Activated CD8-positive, alpha-beta T cell treated with anti-CD3 and anti-CD28 coated beads for 36 hours (primary cell): Measurements from ENCODE around the gene EXOC4. TPM values are rescaled to one million over a fixed set of nuclear protein-coding genes. Genes with fewer than 3 reads are reported as not detected.

Source experiments
- ATAC-seq: fragments of 200-7000 bp; cut with Tn5 transposase; one replicate; pipeline ENCODE4 v1.10.0; 2021; ENCODE audit warnings: mild to moderate bottlenecking, moderate library complexity
- CTCF ChIA-PET: fragments of 350-600 bp; sonication (Branson Sonifier 250); formaldehyde crosslinking; loops from one replicate; lab custom pipeline; 2021; ENCODE audit warnings: antibody characterized with exemption; lab: Charles Lee
- POLR2A ChIA-PET: fragments of 350-600 bp; sonication (Branson Sonifier 250); formaldehyde crosslinking; loops from one replicate; lab custom pipeline; 2021; ENCODE audit warnings: antibody characterized with exemption; lab: Charles Lee
- DNase-seq: peaks from one replicate; pipeline ENCODE4 v3.0.0-alpha.2; 2020
- H3K27ac Mint-ChIP-seq: one replicate; pipeline ENCODE4 v1.8.0; 2021; ENCODE audit warnings: mild to moderate bottlenecking, mixed read lengths
- H3K27me3 Mint-ChIP-seq: one replicate; pipeline ENCODE4 v1.8.0; 2021; ENCODE audit warnings: mixed read lengths
- H3K36me3 Mint-ChIP-seq: one replicate; pipeline ENCODE4 v1.8.0; 2021; ENCODE audit warnings: low read depth, mixed read lengths
- H3K4me1 Mint-ChIP-seq: one replicate; pipeline ENCODE4 v1.8.0; 2021; ENCODE audit warnings: low read depth, mixed read lengths
- H3K4me3 Mint-ChIP-seq: one replicate; pipeline ENCODE4 v1.8.0; 2021; ENCODE audit warnings: mild to moderate bottlenecking, moderate library complexity, mixed read lengths
- H3K9me3 Mint-ChIP-seq: one replicate; pipeline ENCODE4 v1.8.0; 2021; ENCODE audit warnings: mixed read lengths
- CTCF ChIP-seq: fragments of 200-600 bp; IDR thresholded peaks from one replicate; pipeline ENCODE4 v1.8.0; 2022; ENCODE audit warnings: antibody characterized with exemption, mild to moderate bottlenecking
- intact Hi-C: fragments of 100-400 bp; cut with micrococcal nuclease; formaldehyde crosslinking; loops from one replicate; pipeline ENCODE4 v1.10.0; 2022
- total RNA-seq, 2 experiments: library from RNA; stranded (reverse); gene quantifications; one replicate each; pipeline ENCODE4 v1.2.3, GENCODE V29; 2021

EXOC4 gene
- total RNA-seq, 2 experiments from 2014 or later = 54.1 to 61.7 TPM

GRCh38 chr7:133794479-133794878, 541.6 kb downstream of the EXOC4 start:
- CTCF ChIA-PET = no interaction called here

DNA sequence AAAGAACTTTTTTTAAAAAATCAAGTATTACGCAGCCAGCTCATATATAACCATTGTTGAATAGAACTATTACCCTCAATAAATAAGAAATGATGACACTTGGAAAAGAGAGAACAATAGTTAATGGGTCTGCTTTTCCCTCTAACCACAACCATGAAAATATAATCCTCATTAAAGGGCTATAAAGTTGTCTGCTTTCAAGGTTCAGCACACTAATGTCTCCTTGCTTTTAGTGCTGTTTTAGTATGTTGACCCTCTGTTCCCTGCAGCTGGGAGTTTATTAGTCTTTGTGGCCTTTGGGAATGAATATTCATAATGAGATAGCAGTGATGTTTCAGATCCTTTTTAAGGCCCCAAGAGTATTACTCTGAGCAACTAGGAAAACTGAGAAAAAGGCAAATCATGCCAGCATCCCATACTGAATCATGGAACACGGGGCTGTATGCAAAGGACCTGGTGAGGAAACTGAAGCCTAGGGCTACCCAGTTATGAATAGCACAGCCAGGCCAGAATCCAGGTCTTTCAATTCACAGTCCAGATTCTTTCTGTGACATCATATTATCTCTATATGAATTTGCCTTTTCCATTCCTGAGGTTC, 542.3 kb downstream of the EXOC4 start:
- Mint-ChIP-seq H3K36me3 (no peaks in the 10 kb centered on the region), H3K27me3 (no peaks in the 10 kb centered on the region), H3K4me1 (no peaks in the 10 kb centered on the region), H3K27ac (no peak overlapping the region), H3K4me3 (no peak overlapping the region), H3K9me3 (no peaks in the 10 kb centered on the region)
- ATAC-seq (no peak), DNase-seq (no peak)
- ChIA-PET CTCF (no interaction called here), POLR2A (interaction anchor here (0.7 kb wide), 1 partner anchor 12 kb away, joined by 3 read pairs; no protein-coding TSS in a partner anchor)
- intact Hi-C loops = no loop called here
- no peak for TF ChIP-seq CTCF

More at GRCh38 chr7:133794479-133794878, 541.6 kb downstream of the EXOC4 start:
- POLR2A ChIA-PET = interaction anchor here (0.7 kb wide), 1 partner anchor 13 kb away, joined by 3 read pairs; no protein-coding TSS in a partner anchor
- H3K4me1 Mint-ChIP-seq = no peaks in the 10 kb centered on the region
- H3K36me3 Mint-ChIP-seq = no peaks in the 10 kb centered on the region
- intact Hi-C loops = no loop called here
- no peak overlapping the region for H3K27ac Mint-ChIP-seq
- no peak overlapping the region for H3K4me3 Mint-ChIP-seq
- no peaks in the 10 kb centered on the region for H3K27me3 Mint-ChIP-seq
- ATAC-seq (no peak), DNase-seq (no peak)
- TF ChIP-seq CTCF = no peak
- no peaks in the 10 kb centered on the region for H3K9me3 Mint-ChIP-seq

DNA sequence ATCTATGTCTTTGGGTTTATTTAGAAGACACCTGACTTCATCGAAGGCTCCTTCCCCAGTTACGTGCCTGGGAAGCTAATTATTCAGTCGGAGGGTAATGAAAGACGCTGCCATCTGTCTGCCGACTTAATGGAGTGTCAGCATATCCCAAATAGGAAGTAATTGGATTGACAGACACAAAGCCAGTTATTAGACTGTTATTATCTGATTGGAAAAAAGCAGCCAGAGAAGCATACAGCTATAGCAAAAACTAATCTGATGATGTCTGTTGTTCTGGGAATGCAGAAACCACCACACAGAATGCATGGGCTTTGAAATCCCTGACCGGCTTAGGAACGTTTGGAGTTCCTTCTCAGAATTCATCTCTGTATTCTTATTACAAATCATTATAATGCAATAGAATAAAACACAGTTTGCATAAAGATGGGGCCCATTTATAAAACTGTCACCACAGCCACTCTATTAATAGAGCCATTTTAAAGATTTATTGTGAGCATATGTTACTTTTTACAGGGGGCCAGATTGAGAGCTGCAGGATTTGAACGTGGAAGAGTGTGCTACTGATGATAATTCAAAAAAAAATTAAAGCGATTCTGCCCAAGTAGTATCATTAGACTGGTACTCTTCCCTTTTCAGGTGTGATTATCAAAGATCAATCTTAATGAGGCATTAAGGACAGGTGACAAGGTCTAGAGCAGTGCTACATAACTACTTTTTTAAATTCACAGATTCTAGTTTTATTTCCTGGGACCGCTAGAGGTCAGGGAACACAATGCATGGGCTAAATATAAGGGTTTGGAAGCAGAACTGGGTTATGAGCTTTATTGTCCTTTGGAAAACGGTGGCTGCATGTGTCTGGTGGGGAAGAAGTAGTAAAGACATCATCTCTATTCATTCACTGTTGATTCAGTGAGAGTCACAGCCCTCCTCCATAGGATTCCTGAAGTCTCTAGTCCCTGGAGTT, 544.2 kb downstream of the EXOC4 start:
- ChIA-PET CTCF (interaction anchor here (0.6 kb wide), 1 partner anchor 176 kb away, joined by 3 read pairs; no protein-coding TSS in a partner anchor), POLR2A (no interaction called here)
- Mint-ChIP-seq H3K27me3 (no peaks in the 10 kb centered on the region), H3K9me3 (no peaks in the 10 kb centered on the region), H3K36me3 (no peaks in the 10 kb centered on the region), H3K27ac (no peak overlapping the region), H3K4me3 (no peak overlapping the region), H3K4me1 (no peaks in the 10 kb centered on the region)
- no peak for TF ChIP-seq CTCF
- no peak for DNase-seq
- intact Hi-C loops = no loop called here
- ATAC-seq = no peak

DNA sequence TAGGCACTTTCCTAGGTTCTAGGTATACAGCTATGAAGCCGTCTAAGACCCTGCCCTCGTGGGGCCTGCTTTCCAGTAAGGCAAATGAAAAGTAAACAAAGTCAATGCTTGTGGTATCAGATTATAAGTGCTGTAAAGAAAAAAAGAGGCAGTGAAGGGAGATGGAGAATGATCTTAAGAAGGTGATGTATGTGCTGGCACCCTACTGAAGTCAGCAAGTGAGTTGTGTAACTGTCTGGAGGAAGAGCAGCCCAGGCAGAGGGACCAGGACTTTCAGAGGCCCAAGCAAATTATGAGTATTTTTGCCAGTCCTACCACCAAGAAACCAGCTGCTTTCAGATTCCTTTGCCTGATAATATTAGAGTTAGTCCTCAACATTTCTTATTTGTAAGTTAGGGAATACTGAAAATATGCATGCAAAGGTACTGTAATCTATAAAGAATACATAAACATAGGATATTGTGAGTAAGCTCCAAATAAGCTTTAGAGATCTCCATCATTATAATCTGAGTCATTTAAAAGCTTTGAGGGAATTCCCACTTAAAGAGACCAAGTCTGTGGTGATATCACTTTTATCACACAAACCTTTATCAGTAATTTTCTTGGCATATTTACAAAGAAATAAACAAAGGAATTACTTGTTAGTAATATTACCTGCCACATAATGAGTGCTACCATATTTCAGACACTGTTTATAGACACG, 545.1 kb downstream of the EXOC4 start:
- CTCF ChIA-PET = interaction anchor here (0.6 kb wide), 1 partner anchor 55 kb away, joined by 3 read pairs; no protein-coding TSS in a partner anchor
- no peak for DNase-seq
- POLR2A ChIA-PET = no interaction called here

More for the DNA sequence above, 545.1 kb downstream of the EXOC4 start:
- ATAC-seq = no peak
- Mint-ChIP-seq H3K27me3 (no peaks in the 10 kb centered on the region), H3K4me3 (no peak overlapping the region), H3K9me3 (no peaks in the 10 kb centered on the region), H3K27ac (no peak overlapping the region), H3K4me1 (no peaks in the 10 kb centered on the region), H3K36me3 (no peaks in the 10 kb centered on the region)
- TF ChIP-seq CTCF = no peak
- intact Hi-C loops = no loop called here
